Measurements from ENCODE around the gene P2RX2.

GRCh38 chr12:132620899-132621656, 2.5 kb downstream of the P2RX2 start:
- TF ChIP-seq CTCF (conservative IDR thresholded peaks at IDR 0.05 in 1 of 2, IDR thresholded peaks at IDR 0.05 in 1 of 2; ENCODE audit: low read depth in 1 of 2, low read length in 2 of 2) (no peak), EZH2 (IDR thresholded peaks at IDR 0.05; ENCODE audit: low read length, missing control alignments) (no peak)

Data from fibroblast of lung (primary cell).